ENCODE measurements around the gene BBLN. TPM values are rescaled to one million over a fixed set of nuclear protein-coding genes. Genes with fewer than 3 reads are reported as not detected.

The BBLN gene
- total RNA-seq, 2 donors from 2014 or later: 208 to 329 TPM

DNA sequence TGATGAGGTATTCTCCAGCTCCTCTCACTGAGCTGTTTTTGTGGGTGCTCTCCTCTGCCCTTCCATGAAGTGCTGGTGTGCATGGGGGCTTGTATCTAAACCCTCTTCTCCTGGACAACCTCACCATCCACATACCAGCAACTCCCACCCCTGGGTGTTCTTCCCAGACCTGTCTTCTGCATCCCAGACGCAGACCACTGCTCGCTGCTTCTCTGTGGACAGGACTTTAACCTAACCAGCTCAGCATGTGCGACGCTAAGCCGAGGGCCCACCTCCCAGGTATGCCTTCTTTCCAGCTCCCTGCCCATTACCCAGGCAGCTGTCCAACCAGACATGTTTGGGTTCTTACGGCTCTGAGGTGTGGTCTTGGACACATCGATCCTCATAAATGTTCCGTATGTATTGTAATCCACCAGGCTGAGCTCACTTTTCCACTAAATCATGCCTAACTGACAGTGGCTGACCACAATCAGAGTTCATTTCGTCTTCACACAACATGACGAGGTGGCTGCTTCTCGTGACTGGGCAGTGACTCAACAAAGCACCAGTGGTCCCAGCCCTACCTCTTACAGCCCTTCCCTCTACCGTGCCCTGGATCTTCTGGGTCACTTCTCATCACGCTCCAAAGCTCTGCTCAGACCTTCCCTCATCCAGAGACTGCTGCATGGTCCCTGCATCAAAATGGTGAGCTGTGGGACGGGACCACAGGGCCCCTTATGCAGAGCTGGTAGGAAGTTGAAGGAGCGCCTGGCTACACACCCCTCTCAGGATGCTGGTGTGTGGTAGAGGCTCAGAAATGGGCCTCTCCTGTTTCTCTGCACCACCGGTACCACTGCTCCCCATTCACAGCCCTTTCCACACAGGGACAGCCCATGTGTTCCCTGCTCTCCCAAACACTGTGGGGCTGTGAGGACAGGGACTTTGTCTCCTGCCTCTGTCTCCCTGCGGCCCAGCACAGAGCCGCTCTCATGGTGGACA is 23.0 kb upstream of the BBLN start:
- no peaks in the 10 kb centered on the region for H3K4me1 ChIP-seq (ENCODE audit: control insufficient read depth in 1 of 2, low read depth in 2 of 2)
- no peak for DNase-seq (ENCODE audit: low spot score)
- no peaks in the 10 kb centered on the region for H3K9me3 ChIP-seq
- no peak overlapping the region for H3K4me3 ChIP-seq
- TF ChIP-seq, protein P1, sequence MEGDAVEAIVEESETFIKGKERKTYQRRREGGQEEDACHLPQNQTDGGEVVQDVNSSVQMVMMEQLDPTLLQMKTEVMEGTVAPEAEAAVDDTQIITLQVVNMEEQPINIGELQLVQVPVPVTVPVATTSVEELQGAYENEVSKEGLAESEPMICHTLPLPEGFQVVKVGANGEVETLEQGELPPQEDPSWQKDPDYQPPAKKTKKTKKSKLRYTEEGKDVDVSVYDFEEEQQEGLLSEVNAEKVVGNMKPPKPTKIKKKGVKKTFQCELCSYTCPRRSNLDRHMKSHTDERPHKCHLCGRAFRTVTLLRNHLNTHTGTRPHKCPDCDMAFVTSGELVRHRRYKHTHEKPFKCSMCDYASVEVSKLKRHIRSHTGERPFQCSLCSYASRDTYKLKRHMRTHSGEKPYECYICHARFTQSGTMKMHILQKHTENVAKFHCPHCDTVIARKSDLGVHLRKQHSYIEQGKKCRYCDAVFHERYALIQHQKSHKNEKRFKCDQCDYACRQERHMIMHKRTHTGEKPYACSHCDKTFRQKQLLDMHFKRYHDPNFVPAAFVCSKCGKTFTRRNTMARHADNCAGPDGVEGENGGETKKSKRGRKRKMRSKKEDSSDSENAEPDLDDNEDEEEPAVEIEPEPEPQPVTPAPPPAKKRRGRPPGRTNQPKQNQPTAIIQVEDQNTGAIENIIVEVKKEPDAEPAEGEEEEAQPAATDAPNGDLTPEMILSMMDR (IDR thresholded peaks at IDR 0.05): no peak
- no peaks in the 10 kb centered on the region for H3K36me3 ChIP-seq
- no peak overlapping the region for H3K27ac ChIP-seq
- ATAC-seq (ENCODE audit: insufficient number of reproducible peaks, low FRiP score, low read depth): no peak
- no peaks in the 10 kb centered on the region for H3K27me3 ChIP-seq (replicated peaks; ENCODE audit: insufficient read depth)

DNA sequence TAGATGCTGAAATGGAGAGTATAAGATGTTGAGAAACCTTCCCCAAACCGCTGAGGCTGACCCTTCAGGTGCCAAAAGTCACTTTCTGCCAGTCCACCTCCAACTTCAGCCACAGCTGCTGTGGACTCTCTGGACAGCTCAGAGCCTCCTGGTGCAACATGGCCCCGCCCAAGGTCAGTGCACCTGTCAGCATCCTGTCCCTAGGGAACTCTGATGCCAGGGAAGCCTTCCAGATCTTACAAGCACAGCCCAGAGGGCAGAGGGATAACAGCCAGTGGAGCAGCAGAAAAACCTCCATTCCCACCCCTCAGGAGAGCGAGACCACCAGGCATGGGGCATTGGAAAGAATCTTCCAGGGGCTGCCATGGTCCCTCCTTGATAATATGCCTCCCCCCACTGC is 22.1 kb upstream of the BBLN start:
- Histone ChIP-seq H3K4me3 (no peak overlapping the region), H3K27ac (no peak overlapping the region), H3K36me3 (no peaks in the 10 kb centered on the region), H3K9me3 (no peaks in the 10 kb centered on the region), H3K4me1 (ENCODE audit: control insufficient read depth in 1 of 2, low read depth in 2 of 2) (no peaks in the 10 kb centered on the region), H3K27me3 (replicated peaks; ENCODE audit: insufficient read depth) (no peaks in the 10 kb centered on the region)
- no peak for DNase-seq (ENCODE audit: low spot score)
- no peak for ATAC-seq (ENCODE audit: insufficient number of reproducible peaks, low FRiP score, low read depth)
- TF ChIP-seq, protein P1 (IDR thresholded peaks at IDR 0.05): no peak

DNA sequence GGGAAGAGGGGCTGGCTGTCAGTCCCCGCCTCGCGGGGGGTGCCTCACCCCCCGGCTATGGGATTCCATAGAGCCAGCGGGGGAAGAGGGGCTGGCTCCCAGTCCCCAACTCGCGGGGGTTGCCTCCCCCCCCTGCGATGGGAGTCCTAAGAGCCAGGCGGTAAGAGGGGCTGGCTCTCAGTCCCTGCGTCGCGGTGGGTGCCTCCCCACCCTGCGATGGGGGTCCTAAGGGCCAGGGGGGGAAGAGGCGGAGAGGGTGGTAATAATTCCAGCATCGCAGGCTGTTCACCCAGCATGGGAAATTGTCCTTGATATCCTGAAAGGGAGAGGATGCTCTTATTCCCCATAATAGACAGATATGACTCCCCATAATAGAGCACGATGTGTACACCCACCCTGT is 20.4 kb upstream of the BBLN start:
- H3K27me3 ChIP-seq (replicated peaks; ENCODE audit: insufficient read depth): no peaks in the 10 kb centered on the region
- no peak overlapping the region for H3K27ac ChIP-seq
- TF ChIP-seq, protein P1 (IDR thresholded peaks at IDR 0.05): no peak
- H3K36me3 ChIP-seq: no peaks in the 10 kb centered on the region
- no peaks in the 10 kb centered on the region for H3K9me3 ChIP-seq
- no peak overlapping the region for H3K4me3 ChIP-seq
- H3K4me1 ChIP-seq (ENCODE audit: control insufficient read depth in 1 of 2, low read depth in 2 of 2): no peaks in the 10 kb centered on the region
- ATAC-seq (ENCODE audit: insufficient number of reproducible peaks, low FRiP score, low read depth): no peak
- DNase-seq (ENCODE audit: low spot score): no peak

DNA sequence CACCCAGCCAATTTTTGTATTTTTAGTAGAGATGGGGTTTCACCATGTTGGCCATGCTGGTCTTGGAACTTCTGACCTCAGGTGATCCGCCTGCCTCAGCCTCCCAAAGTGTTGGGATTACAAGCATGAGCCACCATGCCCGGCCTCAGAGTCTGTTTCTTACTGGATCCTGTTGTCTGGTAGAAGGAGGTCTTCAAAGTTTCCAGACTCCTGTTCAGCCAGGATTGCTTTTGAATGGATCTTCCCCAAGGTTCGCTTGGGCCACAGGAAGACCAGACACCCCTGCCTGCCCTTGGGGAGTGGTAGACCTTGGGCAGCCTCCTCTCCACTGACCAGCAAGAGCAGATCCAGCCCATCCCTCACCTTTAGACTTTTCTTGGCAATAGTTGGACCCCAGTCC is 18.5 kb upstream of the BBLN start:
- Histone ChIP-seq H3K9me3 (no peaks in the 10 kb centered on the region), H3K4me1 (ENCODE audit: control insufficient read depth in 1 of 2, low read depth in 2 of 2) (no peaks in the 10 kb centered on the region), H3K27me3 (replicated peaks; ENCODE audit: insufficient read depth) (no peaks in the 10 kb centered on the region), H3K36me3 (no peaks in the 10 kb centered on the region), H3K4me3 (no peak overlapping the region), H3K27ac (no peak overlapping the region)
- TF ChIP-seq, protein P1 (IDR thresholded peaks at IDR 0.05): no peak
- ATAC-seq (ENCODE audit: insufficient number of reproducible peaks, low FRiP score, low read depth) (no peak), DNase-seq (ENCODE audit: low spot score) (no peak)

DNA sequence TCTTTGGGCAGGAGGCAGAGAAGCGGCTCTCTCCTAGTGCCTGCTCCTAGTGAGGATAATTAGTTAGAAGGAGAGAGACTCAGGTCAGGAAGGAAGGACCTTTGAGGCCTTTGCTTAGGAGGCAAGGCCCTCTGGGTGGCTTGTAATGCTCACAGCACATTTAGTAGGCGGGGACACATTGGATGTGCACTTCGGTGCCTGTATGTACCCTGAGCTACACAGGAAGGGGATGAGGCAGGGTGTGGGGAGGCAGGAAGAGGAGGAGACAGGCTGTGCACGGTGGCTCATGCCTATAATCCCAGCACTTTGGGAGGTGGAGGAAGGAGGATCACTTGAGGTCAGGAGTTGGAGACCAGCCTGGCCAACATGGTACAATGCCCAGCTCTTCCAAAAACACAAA is 18.0 kb upstream of the BBLN start:
- TF ChIP-seq, protein P1 (IDR thresholded peaks at IDR 0.05): no peak
- DNase-seq (ENCODE audit: low spot score): no peak
- Histone ChIP-seq H3K36me3 (no peaks in the 10 kb centered on the region), H3K4me3 (no peak overlapping the region), H3K4me1 (ENCODE audit: control insufficient read depth in 1 of 2, low read depth in 2 of 2) (no peaks in the 10 kb centered on the region), H3K9me3 (no peaks in the 10 kb centered on the region), H3K27me3 (replicated peaks; ENCODE audit: insufficient read depth) (no peaks in the 10 kb centered on the region), H3K27ac (no peak overlapping the region)
- no peak for ATAC-seq (ENCODE audit: insufficient number of reproducible peaks, low FRiP score, low read depth)

Data from thoracic aorta (tissue), 2 donors.